K562 (cell line): ENCODE measurements around the gene ARMC2. TPM values are rescaled to one million over a fixed set of nuclear protein-coding genes. Genes with fewer than 3 reads are reported as not detected.

Source experiments
- ATAC-seq: fragments of 200-7000 bp; cut with Tn5 transposase; 3 replicates; pipeline ENCODE4 v1.9.1; 2020; ENCODE audit warnings: moderate library complexity
- BruUV-seq: library from RNA; stranded (reverse); fragments of 400-500 nt; replicated peaks from 2 replicates; lab custom pipeline; 2021; lab: Mats Ljungman, UMichigan
- CTCF ChIA-PET: fragments of 300-600 bp; formaldehyde crosslinking; extraction: SDS; loops from one replicate; lab custom pipeline; 2021; ENCODE audit warnings: low intra/inter-chr PET ratio; lab: Yijun Ruan, JAX
- POLR2A ChIA-PET: fragments of 300-600, 350-650 bp; sonication (Branson Sonifier 250); formaldehyde crosslinking; extraction: SDS; loops from one replicate; lab custom pipeline; 2021; ENCODE audit warnings: antibody characterized with exemption, inconsistent platforms; lab: Yijun Ruan, JAX
- DNase-seq, 4 experiments: peaks; one replicate each; pipeline versions ENCODE4 v3.0.0 to v3.0.0-alpha.2; 2011 to 2018; ENCODE audit warnings: low spot score in 3 of 4, mixed read lengths in 3 of 4; ENCODE audit errors: extremely low read depth in 1 of 4
- FAIRE-seq: peaks from 2 replicates; lab custom pipeline; 2011; peaks lifted over from hg19 to GRCh38; lab: Jason Lieb, UNC
- H2AFZ ChIP-seq: 2 replicates; pipeline ENCODE4 v1.6.0; 2011; ENCODE audit warnings: low read depth, low read length, control low read depth, inconsistent platforms
- H3K27ac ChIP-seq: fragments of 200-600 bp; 3 replicates; pipeline ENCODE4 v1.8.0; 2011; ENCODE audit warnings: low read depth, mild to moderate bottlenecking, control low read depth, inconsistent platforms, low read length, moderate library complexity, mixed read lengths; ENCODE audit errors: extremely low read depth
- H3K27me3 ChIP-seq, 2 experiments: fragments of 300-600 bp in 1 of 2; 2 replicates in 1 of 2; 3 replicates in 1 of 2; pipeline versions ENCODE4 v1.6.0 to v1.8.0; 2011; ENCODE audit warnings: inconsistent platforms in 2 of 2, low read length in 2 of 2, mild to moderate bottlenecking in 1 of 2, mixed read lengths in 1 of 2, moderate library complexity in 1 of 2; ENCODE audit not compliant: control insufficient read depth in 2 of 2, insufficient read depth in 2 of 2
- H3K36me3 ChIP-seq: fragments of 300-600 bp; 3 replicates; pipeline ENCODE4 v1.8.0; 2011; ENCODE audit warnings: mild to moderate bottlenecking, low read length, inconsistent platforms; ENCODE audit not compliant: control insufficient read depth, insufficient read depth
- H3K4me1 ChIP-seq, 2 experiments: fragments of 200-600 bp in 1 of 2; replicated peaks in 1 of 2; 2 replicates in 1 of 2; 3 replicates in 1 of 2; pipeline versions ENCODE4 v1.5.1 to v1.8.0; 2011; ENCODE audit warnings: inconsistent platforms in 2 of 2, low read length in 2 of 2, mild to moderate bottlenecking in 1 of 2, mixed read lengths in 1 of 2, moderate library complexity in 1 of 2; ENCODE audit not compliant: control insufficient read depth in 2 of 2, insufficient read depth in 2 of 2
- H3K4me2 ChIP-seq: 2 replicates; pipeline ENCODE4 v1.6.1; 2011; ENCODE audit warnings: low read length, control low read depth, inconsistent platforms, mixed read lengths; ENCODE audit not compliant: insufficient read depth
- H3K4me3 ChIP-seq: fragments of 200-600 bp; sonication (generic), shearing (Covaris generic); 2 replicates; pipeline ENCODE4 v1.5.1; 2016; ENCODE audit warnings: control low read depth, inconsistent platforms
- H3K79me2 ChIP-seq: fragments of 200-600 bp; 3 replicates; pipeline ENCODE4 v1.8.0; 2011; ENCODE audit warnings: low read length, inconsistent platforms; ENCODE audit not compliant: control insufficient read depth, insufficient read depth
- H3K9ac ChIP-seq, 2 experiments: 2 replicates each; pipeline versions ENCODE4 v1.6.0 to v1.6.1; 2011; ENCODE audit warnings: low read depth in 2 of 2, low read length in 2 of 2, control low read depth in 1 of 2, inconsistent platforms in 1 of 2, mild to moderate bottlenecking in 1 of 2, mixed read lengths in 1 of 2; ENCODE audit not compliant: insufficient read depth in 1 of 2
- H3K9me1 ChIP-seq: one replicate; pipeline ENCODE4 v1.6.0; 2011; ENCODE audit warnings: inconsistent platforms, mild to moderate bottlenecking, low read length, moderate library complexity; ENCODE audit not compliant: control insufficient read depth, insufficient read depth
- H3K9me3 ChIP-seq: replicated peaks from 2 replicates; pipeline ENCODE4 v1.5.1; 2011; ENCODE audit warnings: low read depth, low read length, inconsistent platforms; ENCODE audit not compliant: control insufficient read depth, insufficient read depth
- H4K20me1 ChIP-seq: replicated peaks from 2 replicates; pipeline ENCODE4 v1.6.1; 2011; ENCODE audit warnings: low read length, inconsistent platforms, mixed read lengths; ENCODE audit not compliant: control insufficient read depth, insufficient read depth
- ATF2 ChIP-seq: sonication (generic); formaldehyde crosslinking; IDR thresholded peaks from 2 replicates; pipeline ENCODE4 v1.8.1; 2022; ENCODE audit warnings: missing genetic modification reagents
- ATF7 ChIP-seq: fragments of 450-650 bp; IDR thresholded peaks from 2 replicates; pipeline ENCODE4 v1.7.1; 2014; ENCODE audit warnings: mild to moderate bottlenecking, moderate library complexity
- EP400 ChIP-seq: fragments of 450-650 bp; IDR thresholded peaks from 2 replicates; pipeline ENCODE4 v1.6.1; 2017; ENCODE audit warnings: antibody characterized with exemption, mild to moderate bottlenecking, moderate library complexity
- HDAC8 ChIP-seq: fragments of 450-650 bp; IDR thresholded peaks from 2 replicates; pipeline ENCODE4 v1.6.1; 2016; ENCODE audit warnings: mild to moderate bottlenecking, missing genetic modification characterization, moderate library complexity, missing compliant biosample characterization
- HEY1 ChIP-seq: fragments of 250-450 bp; sonication (Bioruptor Pico); IDR thresholded peaks from 2 replicates; pipeline ENCODE4 v1.5.0; 2020; ENCODE audit warnings: mild to moderate bottlenecking, moderate library complexity, borderline replicate concordance
- MIER1 ChIP-seq: fragments of 450-650 bp; IDR thresholded peaks from 2 replicates; pipeline ENCODE4 v1.6.1; 2016; ENCODE audit warnings: antibody characterized with exemption, mild to moderate bottlenecking, low read depth
- MLLT1 ChIP-seq, 2 experiments: fragments of 450-650 bp; IDR thresholded peaks; 2 replicates each; pipeline ENCODE4 v1.6.1; 2016
- NUFIP1 ChIP-seq: fragments of 450-650 bp; IDR thresholded peaks from 2 replicates; pipeline ENCODE4 v1.6.1; 2018; ENCODE audit not compliant: partially characterized antibody
- PHF21A ChIP-seq: fragments of 450-650 bp; IDR thresholded peaks from 2 replicates; pipeline ENCODE4 v1.6.1; 2017; ENCODE audit warnings: low read depth, borderline replicate concordance
- SETDB1 ChIP-seq: IDR thresholded peaks from one replicate; pipeline ENCODE4 v1.6.1; 2012; ENCODE audit warnings: low read length, control low read depth, inconsistent platforms
- SMARCB1 ChIP-seq: IDR thresholded peaks from 2 replicates; pipeline ENCODE4 v1.6.1; 2011; ENCODE audit warnings: improper control_type of control experiment, low read depth; ENCODE audit not compliant: insufficient read length
- SP1 ChIP-seq: sonication (generic); formaldehyde crosslinking; IDR thresholded peaks from 2 replicates; pipeline ENCODE4 v1.8.1; 2022; ENCODE audit warnings: mild to moderate bottlenecking, missing genetic modification reagents
- ZBTB1 ChIP-seq: sonication (generic); formaldehyde crosslinking; IDR thresholded peaks from 2 replicates; pipeline ENCODE4 v1.8.1; 2023; ENCODE audit warnings: missing genetic modification reagents, low read depth, mild to moderate bottlenecking, borderline replicate concordance
- ZBTB5 ChIP-seq: fragments of 450-650 bp; IDR thresholded peaks from 2 replicates; pipeline ENCODE4 v1.6.1; 2017; ENCODE audit warnings: antibody characterized with exemption
- ZNF134 ChIP-seq: fragments of 250-450 bp; sonication (Bioruptor Pico); conservative IDR thresholded peaks from 2 replicates; pipeline ENCODE4 v1.4.0; 2020
- ZNF217 ChIP-seq: sonication (generic); formaldehyde crosslinking; IDR thresholded peaks from 2 replicates; pipeline ENCODE4 v1.8.0; 2022; ENCODE audit warnings: mild to moderate bottlenecking, missing genetic modification reagents
- WGBS: fragments of 100-300 bp; shearing (Covaris generic); methylation state at CpG from one replicate; pipeline ENCODE4 v1.1.6; 2016; ENCODE audit warnings: low coverage, mixed read lengths; ENCODE audit not compliant: insufficient coverage; ENCODE audit errors: missing lambda C conversion rate; 5-methylcytosine and 5-hydroxymethylcytosine counted together
- in situ Hi-C: fragments of 300-500 bp; cut with MboI; formaldehyde crosslinking; loops from 4 replicates; pipeline ENCODE4 v1.15.0; 2018; ENCODE audit warnings: inconsistent platforms, mixed read lengths
- intact Hi-C: fragments of 100-400 bp; cut with micrococcal nuclease; formaldehyde crosslinking; loops from 2 replicates; pipeline ENCODE4 v1.14.2; 2022
- polyA plus RNA-seq, 8 experiments: library from polyadenylated mRNA; depleted of rRNA in 4 of 8; stranded (reverse) in 5 of 8; unstranded in 3 of 8; fragments of >200 nt; fragmentation: Nextera tagmentation in 2 of 8; fragmentation: Illumina TruSeq in 1 of 8; extraction: Ambion mirVana in 2 of 8; extraction: Trizol in 1 of 8; gene quantifications; 2 replicates each; pipeline versions ENCODE4 v1.2.1 to v1.2.3, GENCODE V29; 2011 to 2014; ENCODE audit warnings: inconsistent platforms in 1 of 8, missing spikeins in 1 of 8
- total RNA-seq, 7 experiments: library from RNA; depleted of rRNA in 6 of 7; stranded (reverse); fragments of >200 nt in 6 of 7; fragmentation: Illumina TruSeq in 2 of 7; extraction: Trizol in 2 of 7; gene quantifications; 2 replicates each; pipeline versions ENCODE4 v1.2.1 to v1.2.3, GENCODE V29; 2011 to 2021; ENCODE audit warnings: low replicate concordance in 1 of 7

ARMC2 gene
- total and polyA plus RNA-seq, 9 of the 15 experiments (the other 6 are each of a cell fraction or from before 2014, with no cell fraction given), result 0.14 to 3.0 (median 0.82) TPM

GRCh38 chr6:108937170-108937569, 88.9 kb downstream of the ARMC2 start:
- ATAC-seq (no peak), DNase-seq (no peak), FAIRE-seq (no peak)
- Histone ChIP-seq H2AFZ (no peak overlapping the region), H3K9me3 (no peaks in the 10 kb centered on the region), H3K27ac (no peak overlapping the region), H4K20me1 (no peaks in the 10 kb centered on the region), H3K36me3 (no peaks in the 10 kb centered on the region), H3K79me2 (no peaks in the 10 kb centered on the region), H3K4me3 (no peak overlapping the region), H3K9me1 (no peaks in the 10 kb centered on the region), H3K4me1 (no peaks in the 10 kb centered on the region; a peak in 1 of 5 replicates), H3K27me3 (0 out of 5 replicates have a peak, but pooled peaks cover 0 to 4% of the 10 kb centered on the region in 2 experiments), H3K4me2 (no peak overlapping the region), H3K9ac (no peak overlapping the region)
- intact Hi-C loops, result no loop called here
- no TSS peak for BruUV-seq
- POLR2A ChIA-PET, result interaction anchor here (0.6 kb wide), 1 partner anchor 67 kb away, joined by 3 read pairs; no protein-coding TSS in a partner anchor
- in situ Hi-C loops, result no loop called here
- CTCF ChIA-PET, result no interaction called here
- WGBS, result 42% methylated on average over 1 of the region's 1 CpG
- TF ChIP-seq ZNF217 (CRISPR knock-in tag) (no peak), HDAC8 (tag) (no peak), NUFIP1 (no peak), ZBTB1 (CRISPR knock-in tag) (no peak), ZBTB5 (no peak), ZNF134 (CRISPR knock-in tag) (no peak), MLLT1 (IDR thresholded peaks at IDR 0.05) (no peak), ATF2 (CRISPR knock-in tag) (no peak), ATF7 (no peak), SP1 (CRISPR knock-in tag) (no peak), EP400 (no peak), MIER1 (no peak), SMARCB1 (no peak), PHF21A (no peak), HEY1 (CRISPR knock-in tag) (no peak), SETDB1 (no peak)
